GM20000 (cell line): ENCODE results near the gene OPRL1.

Experiments used
- DNase-seq: peaks from one replicate; pipeline ENCODE4 v3.0.0; 2012; ENCODE audit warnings: low spot score
- CTCF ChIP-seq: IDR thresholded peaks from 2 replicates; pipeline ENCODE4 v1.5.1; 2012; ENCODE audit warnings: mild to moderate bottlenecking, control low read depth; ENCODE audit errors: extremely low read depth, missing control alignments

OPRL1 gene

GRCh38 chr20:64145458-64146300, 65.8 kb downstream of the OPRL1 start:
- no peak for TF ChIP-seq CTCF
- DNase-seq = no peak

- TF ChIP-seq CTCF = no peak
- DNase-seq = no peak
These were observed 66.5 kb downstream of the OPRL1 start for GRCh38 chr20:64146301-64146935.

GRCh38 chr20:64146936-64147477, 67.1 kb downstream of the OPRL1 start:
- no peak for TF ChIP-seq CTCF

GRCh38 chr20:64148581-64148980, 68.7 kb downstream of the OPRL1 start:
- no peak for TF ChIP-seq CTCF
- no peak for DNase-seq

More at GRCh38 chr20:64146936-64147477, 67.1 kb downstream of the OPRL1 start:
- DNase-seq = no peak

GRCh38 chr20:64149141-64149540, 69.3 kb downstream of the OPRL1 start:
- no peak for TF ChIP-seq CTCF
- DNase-seq = no peak

- no peak for DNase-seq
- no peak for TF ChIP-seq CTCF
These were observed 70.1 kb downstream of the OPRL1 start for GRCh38 chr20:64149809-64150560.
